ENCODE measurements around the gene MAN1C1.

GRCh38 chr1:25631750-25632485 is 15.3 kb downstream of the MAN1C1 start:
- no peak for TF ChIP-seq CTCF (IDR thresholded peaks at IDR 0.05; ENCODE audit: poor library complexity, severe bottlenecking)
- TF ChIP-seq RAD21 (conservative IDR thresholded peaks at IDR 0.05) = no peak
- no peak for TF ChIP-seq TAF1 (IDR thresholded peaks at IDR 0.05; ENCODE audit: low read depth)
- TF ChIP-seq EP300 (conservative IDR thresholded peaks at IDR 0.05; ENCODE audit: poor library complexity, severe bottlenecking) = no peak
- no peak for TF ChIP-seq EZH2 (IDR thresholded peaks at IDR 0.05; ENCODE audit: borderline replicate concordance, insufficient read depth, low read length, poor library complexity, severe bottlenecking)
- no peak for TF ChIP-seq REST (IDR thresholded peaks at IDR 0.05; ENCODE audit: borderline replicate concordance)
